OCI-LY3 (cell line): ENCODE results near the gene RPS14.

ENCODE experiments used
- CTCF ChIP-seq: fragments of 200-600, 300-600 bp; sonication (generic); IDR thresholded peaks from 2 replicates; pipeline ENCODE4 v1.5.1; 2014; ENCODE audit warnings: antibody characterized with exemption, low read length, low read depth
- EZH2phosphoT487 ChIP-seq: fragments of 200-600 bp; shearing (Covaris generic); IDR thresholded peaks from 2 replicates; pipeline ENCODE4 v1.6.1; 2018; ENCODE audit warnings: antibody characterized with exemption, mixed run types, low read depth

GRCh38 chr5:150448952-150449516 is 505 bp downstream of the RPS14 start:
- TF ChIP-seq CTCF (no peak), EZH2phosphoT487 (no peak)
